Measurements from ENCODE around the gene TEKT5. TPM values are rescaled to one million over a fixed set of nuclear protein-coding genes. Genes with fewer than 3 reads are reported as not detected.

The TEKT5 gene
- total and polyA plus RNA-seq, 9 of the 15 experiments (the other 6 are each of a cell fraction or from before 2014, with no cell fraction given) = 0.10 to 0.19 TPM; not detected in 7

DNA sequence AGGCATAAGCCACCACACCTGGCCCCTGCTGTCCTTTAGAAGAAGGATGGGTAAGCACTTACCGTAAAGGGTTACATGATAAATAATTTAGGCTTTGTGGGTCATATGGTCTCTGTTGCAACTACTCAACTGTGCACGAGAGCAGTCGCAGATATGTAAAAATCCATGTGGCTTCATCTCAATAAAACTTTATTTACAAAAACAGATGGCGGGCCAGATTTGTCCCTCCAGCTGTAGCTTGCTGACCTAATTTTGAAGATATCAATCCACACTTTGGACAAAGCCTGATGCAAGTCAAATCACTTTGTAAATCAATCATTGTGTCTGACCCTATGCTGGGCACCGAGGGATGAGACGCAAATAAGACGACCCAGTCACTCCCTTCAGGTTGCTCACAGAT lies 12.1 kb downstream of the TEKT5 start (continued):
- peak; percentile 89 for TF ChIP-seq ZBTB40 (IDR thresholded peaks at IDR 0.05)
- peak; percentile 89 for TF ChIP-seq ZBTB40 (CRISPR knock-in tag; IDR thresholded peaks at IDR 0.05)
